H1 (cell line): ENCODE results near the gene ZBTB40. TPM values are rescaled to one million over a fixed set of nuclear protein-coding genes. Genes with fewer than 3 reads are reported as not detected.

Experiments used
- CEBPB ChIP-seq: IDR thresholded peaks from 2 replicates; pipeline ENCODE4 v1.6.1; 2012; ENCODE audit warnings: low read depth, low read length
- EGR1 ChIP-seq: IDR thresholded peaks from 2 replicates; pipeline ENCODE4 v1.6.1; 2011; ENCODE audit warnings: low read depth, low read length, borderline replicate concordance
- JUND ChIP-seq: IDR thresholded peaks from 2 replicates; pipeline ENCODE4 v1.6.1; 2011; ENCODE audit warnings: mild to moderate bottlenecking, improper control_type of control experiment, low read length
- POU5F1 ChIP-seq: IDR thresholded peaks from 2 replicates; pipeline ENCODE4 v1.6.1; 2011; ENCODE audit warnings: low read depth, mild to moderate bottlenecking, low read length, moderate library complexity
- RAD21 ChIP-seq, 2 experiments: IDR thresholded peaks in 1 of 2; conservative IDR thresholded peaks in 1 of 2; 2 replicates each; pipeline ENCODE4 v1.6.1; 2011; ENCODE audit warnings: low read depth in 2 of 2, low read length in 2 of 2, improper control_type of control experiment in 1 of 2, inconsistent platforms in 1 of 2, mild to moderate bottlenecking in 1 of 2, moderate library complexity in 1 of 2
- SAP30 ChIP-seq: fragments of 300-600 bp; sonication (generic); IDR thresholded peaks from 2 replicates; pipeline ENCODE4 v1.7.1; 2012; ENCODE audit warnings: low read length, moderate library complexity, mild to moderate bottlenecking, inconsistent platforms; ENCODE audit not compliant: insufficient read depth, insufficient replicate concordance
- SIX5 ChIP-seq: IDR thresholded peaks from 2 replicates; pipeline ENCODE4 v1.6.1; 2011; ENCODE audit warnings: mild to moderate bottlenecking, low read depth, low read length
- TBP ChIP-seq: IDR thresholded peaks from 2 replicates; pipeline ENCODE4 v1.6.1; 2011; ENCODE audit warnings: low read depth, low read length, improper control_type of control experiment
- polyA plus RNA-seq, 7 experiments: library from polyadenylated mRNA; depleted of rRNA in 3 of 7; stranded (reverse) in 5 of 7; unstranded in 2 of 7; fragments of >200 nt in 5 of 7; fragments of 200-250 nt in 2 of 7; gene quantifications; 1 replicate in 5 of 7; 2 replicates in 1 of 7; 4 replicates in 1 of 7; pipeline versions ENCODE4 v1.2.1 to v1.2.3, GENCODE V29; 2011 to 2013; ENCODE audit warnings: missing spikeins in 2 of 7, mixed read lengths in 2 of 7
- total RNA-seq: library from RNA; stranded (reverse); fragmentation: NEBNext Ultra II Directional; extraction: Animal tissue kit (Norgen Biotek cat#: 25700); gene quantifications from 2 replicates; pipeline ENCODE4 v1.2.1, GENCODE V29; 2021
- TF ChIP-seq, protein P1 (sequence below): IDR thresholded peaks from 2 replicates; pipeline ENCODE4 v1.6.1; 2012; ENCODE audit warnings: inconsistent platforms

The ZBTB40 gene
- total and polyA plus RNA-seq, 2 of the 8 experiments (the other 6 are each of a cell fraction or from before 2014, with no cell fraction given): 3.1 to 19.3 TPM

DNA sequence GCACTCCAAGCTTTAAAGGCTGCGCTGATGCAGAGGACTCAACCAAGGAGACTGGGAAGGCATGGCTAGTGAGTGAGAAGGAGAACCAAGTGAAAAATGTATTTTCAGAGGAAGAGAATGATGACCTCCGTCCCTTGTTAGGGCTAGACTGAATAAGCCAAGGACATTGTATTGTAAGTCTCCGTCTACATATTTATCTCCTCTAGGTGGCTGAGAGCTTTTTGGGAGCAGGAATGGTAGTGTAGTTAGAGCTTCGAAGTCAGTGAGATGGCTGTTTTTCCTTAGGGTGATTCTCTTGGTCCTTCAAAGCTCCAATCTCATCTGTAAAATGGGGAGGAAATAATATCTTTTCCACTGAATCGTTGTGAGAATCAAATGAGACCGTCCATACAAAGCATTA lies 37.6 kb downstream of the ZBTB40 start (continued):
- TF ChIP-seq, protein P1, sequence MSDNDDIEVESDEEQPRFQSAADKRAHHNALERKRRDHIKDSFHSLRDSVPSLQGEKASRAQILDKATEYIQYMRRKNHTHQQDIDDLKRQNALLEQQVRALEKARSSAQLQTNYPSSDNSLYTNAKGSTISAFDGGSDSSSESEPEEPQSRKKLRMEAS: no peak
- TF ChIP-seq JUND (no peak), RAD21 (IDR thresholded peaks at IDR 0.05 in 1 of 2, conservative IDR thresholded peaks at IDR 0.05 in 1 of 2; ENCODE audit: low read depth in 2 of 2, low read length in 2 of 2) (peak in 1 of 2 experiments; percentile 21; a peak in 1 of 4 replicates), EGR1 (no peak), TBP (no peak), SAP30 (no peak), SIX5 (no peak), POU5F1 (no peak), CEBPB (no peak)
